ENCODE results near the gene PAQR5. TPM values are rescaled to one million over a fixed set of nuclear protein-coding genes. Genes with fewer than 3 reads are reported as not detected.

PAQR5 gene
- total RNA-seq, 1 experiment from 2014 or later, result 4.9 TPM

DNA sequence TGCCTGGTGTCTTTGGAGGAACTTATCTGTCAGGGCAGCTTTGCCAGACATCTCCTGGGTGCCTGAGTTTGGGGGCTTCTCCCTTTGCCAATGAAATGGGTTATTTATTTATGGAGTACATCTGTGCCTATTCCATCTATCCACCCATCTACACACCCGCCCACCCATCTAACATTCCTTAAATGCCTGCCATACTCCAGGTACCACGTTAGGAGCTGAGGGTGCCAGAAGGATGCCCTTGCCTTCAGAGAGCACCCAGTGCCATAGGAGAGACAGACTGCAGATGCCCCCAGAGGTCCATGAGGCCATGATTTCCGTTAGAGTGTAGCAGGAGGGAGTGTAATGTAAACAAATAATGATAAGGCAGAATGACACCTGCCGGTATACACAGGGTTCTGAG is 93.6 kb downstream of the PAQR5 start:
- Histone ChIP-seq H3K27ac (no peak overlapping the region), H3K79me2 (ENCODE audit: low read depth) (no peaks in the 10 kb centered on the region), H3K27me3 (ENCODE audit: insufficient read depth, low read depth) (no peaks in the 10 kb centered on the region), H2AFZ (no peak overlapping the region), H3K4me2 (no peak overlapping the region), H3K36me3 (ENCODE audit: low read depth) (no peaks in the 10 kb centered on the region), H3F3A (ENCODE audit: insufficient read depth, low read depth) (peaks cover 19% of the 10 kb centered on the region), H3K9me3 (ENCODE audit: insufficient read depth, low read depth) (no peaks in the 10 kb centered on the region), H3K4me1 (replicated peaks; ENCODE audit: insufficient read depth) (peaks cover 52% of the 10 kb centered on the region), H3K9me2 (ENCODE audit: insufficient read depth) (no peaks in the 10 kb centered on the region; the same call in 1 of the 2 replicates), H4K20me1 (ENCODE audit: insufficient read depth) (no peaks in the 10 kb centered on the region), H3K4me3 (no peak overlapping the region)
- ChIA-PET POLR2A (ENCODE audit: unreplicated experiment) (no interaction called here), CTCF (no interaction called here)
- no TSS peak for BruUV-seq (replicated peaks)
- TF ChIP-seq, protein P1, sequence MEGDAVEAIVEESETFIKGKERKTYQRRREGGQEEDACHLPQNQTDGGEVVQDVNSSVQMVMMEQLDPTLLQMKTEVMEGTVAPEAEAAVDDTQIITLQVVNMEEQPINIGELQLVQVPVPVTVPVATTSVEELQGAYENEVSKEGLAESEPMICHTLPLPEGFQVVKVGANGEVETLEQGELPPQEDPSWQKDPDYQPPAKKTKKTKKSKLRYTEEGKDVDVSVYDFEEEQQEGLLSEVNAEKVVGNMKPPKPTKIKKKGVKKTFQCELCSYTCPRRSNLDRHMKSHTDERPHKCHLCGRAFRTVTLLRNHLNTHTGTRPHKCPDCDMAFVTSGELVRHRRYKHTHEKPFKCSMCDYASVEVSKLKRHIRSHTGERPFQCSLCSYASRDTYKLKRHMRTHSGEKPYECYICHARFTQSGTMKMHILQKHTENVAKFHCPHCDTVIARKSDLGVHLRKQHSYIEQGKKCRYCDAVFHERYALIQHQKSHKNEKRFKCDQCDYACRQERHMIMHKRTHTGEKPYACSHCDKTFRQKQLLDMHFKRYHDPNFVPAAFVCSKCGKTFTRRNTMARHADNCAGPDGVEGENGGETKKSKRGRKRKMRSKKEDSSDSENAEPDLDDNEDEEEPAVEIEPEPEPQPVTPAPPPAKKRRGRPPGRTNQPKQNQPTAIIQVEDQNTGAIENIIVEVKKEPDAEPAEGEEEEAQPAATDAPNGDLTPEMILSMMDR (conservative IDR thresholded peaks at IDR 0.05), result no peak
- TF ChIP-seq EZH2 (IDR thresholded peaks at IDR 0.05; ENCODE audit: low read depth), result no peak
- intact Hi-C loops (cut with micrococcal nuclease; ENCODE audit: unreplicated experiment), result loop anchor here (5.0 to 10.0 kb wide), 3 partner anchors 125 to 838 kb away; partner anchors contain the start of gene GLCE
- no peak for DNase-seq

DNA sequence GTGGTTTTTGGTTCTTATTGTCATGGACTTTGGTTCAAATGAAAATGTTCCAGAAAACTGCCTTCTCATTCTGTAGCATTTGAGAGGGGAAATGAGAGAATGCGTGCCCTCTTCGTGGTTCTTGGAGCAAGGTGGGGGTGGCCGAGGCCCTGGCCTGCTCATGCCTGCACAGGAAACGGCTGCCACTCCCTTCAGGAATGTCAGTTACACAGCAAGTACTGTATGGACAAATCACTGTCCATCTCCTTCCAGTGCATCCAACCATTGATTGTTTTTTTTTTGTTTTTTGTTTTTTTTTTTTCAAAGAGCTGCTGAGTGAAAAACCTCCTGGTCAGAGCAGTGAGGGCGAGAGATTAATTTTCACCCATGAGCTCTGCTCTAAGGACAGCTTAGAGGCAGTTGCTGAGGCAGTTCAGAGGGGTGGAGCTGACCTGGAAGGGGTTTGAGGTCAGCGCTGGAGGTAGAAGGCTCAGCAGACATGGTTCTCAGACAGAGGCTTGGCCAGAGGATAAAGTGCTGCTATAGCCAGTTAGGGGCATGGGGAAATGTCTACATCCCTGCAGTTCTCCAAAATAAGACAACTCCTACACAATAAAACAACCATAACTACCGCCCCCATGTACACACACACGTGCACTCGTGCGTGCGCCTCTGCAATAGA is 95.2 kb downstream of the PAQR5 start:
- no peak overlapping the region for H3K4me3 ChIP-seq
- H3K4me1 ChIP-seq (replicated peaks; ENCODE audit: insufficient read depth), result peaks cover 37% of the 10 kb centered on the region
- no peak overlapping the region for H3K4me2 ChIP-seq
- DNase-seq, result no peak
- CTCF ChIA-PET, result interaction anchor here (0.6 to 1.0 kb wide), 4 partner anchors 16 to 721 kb away, joined by 3 to 9 read pairs (median 9); no protein-coding TSS in a partner anchor
- H3K27me3 ChIP-seq (ENCODE audit: insufficient read depth, low read depth), result no peaks in the 10 kb centered on the region
- no peak overlapping the region for H3K27ac ChIP-seq
- intact Hi-C loops (cut with micrococcal nuclease; ENCODE audit: unreplicated experiment), result loop anchor here (1.0 to 10.0 kb wide), 5 partner anchors 66 to 839 kb away; partner anchors contain the start of gene GLCE
- H3K36me3 ChIP-seq (ENCODE audit: low read depth), result no peaks in the 10 kb centered on the region
- no peaks in the 10 kb centered on the region; the same call in 1 of the 2 replicates for H3K9me2 ChIP-seq (ENCODE audit: insufficient read depth)
- peaks cover 19% of the 10 kb centered on the region for H3F3A ChIP-seq (ENCODE audit: insufficient read depth, low read depth)
- TF ChIP-seq EZH2 (IDR thresholded peaks at IDR 0.05; ENCODE audit: low read depth), result no peak
- TF ChIP-seq, protein P1 (conservative IDR thresholded peaks at IDR 0.05), result no peak
- H3K79me2 ChIP-seq (ENCODE audit: low read depth), result no peaks in the 10 kb centered on the region
- POLR2A ChIA-PET (ENCODE audit: unreplicated experiment), result no interaction called here
- H2AFZ ChIP-seq, result no peak overlapping the region
- H3K9me3 ChIP-seq (ENCODE audit: insufficient read depth, low read depth), result no peaks in the 10 kb centered on the region
- no TSS peak for BruUV-seq (replicated peaks)
- no peaks in the 10 kb centered on the region for H4K20me1 ChIP-seq (ENCODE audit: insufficient read depth)

GRCh38 chr15:69394556-69395282 is 96.0 kb downstream of the PAQR5 start:
- H2AFZ ChIP-seq, result no peak overlapping the region
- no peak overlapping the region for H3K27ac ChIP-seq

More at GRCh38 chr15:69394556-69395282, 96.0 kb downstream of the PAQR5 start:
- DNase-seq, result peak in 1 of 2 experiments; percentile 77
- Histone ChIP-seq H4K20me1 (ENCODE audit: insufficient read depth) (no peaks in the 10 kb centered on the region), H3K79me2 (ENCODE audit: low read depth) (no peaks in the 10 kb centered on the region), H3K9me2 (ENCODE audit: insufficient read depth) (no peaks in the 10 kb centered on the region; the same call in 1 of the 2 replicates), H3K36me3 (ENCODE audit: low read depth) (no peaks in the 10 kb centered on the region), H3K4me1 (replicated peaks; ENCODE audit: insufficient read depth) (peaks cover 34% of the 10 kb centered on the region), H3K9me3 (ENCODE audit: insufficient read depth, low read depth) (no peaks in the 10 kb centered on the region), H3K4me2 (peak overlapping the region; percentile 36), H3K4me3 (no peak overlapping the region), H3K27me3 (ENCODE audit: insufficient read depth, low read depth) (no peaks in the 10 kb centered on the region), H3F3A (ENCODE audit: insufficient read depth, low read depth) (peaks cover 19% of the 10 kb centered on the region)
- ChIA-PET CTCF (interaction anchor here (0.6 to 1.0 kb wide), 7 partner anchors 16 to 720 kb away, joined by 3 to 9 read pairs (median 3); no protein-coding TSS in a partner anchor), POLR2A (ENCODE audit: unreplicated experiment) (interaction anchor here (0.6 kb wide), 1 partner anchor 319 kb away, joined by 4 read pairs; no protein-coding TSS in a partner anchor)
- intact Hi-C loops (cut with micrococcal nuclease; ENCODE audit: unreplicated experiment), result loop anchor here (1.0 to 10.0 kb wide), 5 partner anchors 66 to 840 kb away; partner anchors contain the start of gene GLCE
- no peak for TF ChIP-seq EZH2 (IDR thresholded peaks at IDR 0.05; ENCODE audit: low read depth)
- TF ChIP-seq, protein P1 (conservative IDR thresholded peaks at IDR 0.05), result peak; percentile 92
- no TSS peak for BruUV-seq (replicated peaks)
